CD4-positive, alpha-beta T cell treated with Interleukin-4 for 4 hours (primary cell): ENCODE results near the gene YBEY.
"Not testable (repeated sequence)": the region's sequence is repeated elsewhere in the genome, so short reads cannot be mapped to it uniquely, and the experiment has no call there.

Experiments
- DNase-seq: peaks from one replicate; pipeline ENCODE4 v3.0.0-alpha.2; 2020

The YBEY gene

DNA sequence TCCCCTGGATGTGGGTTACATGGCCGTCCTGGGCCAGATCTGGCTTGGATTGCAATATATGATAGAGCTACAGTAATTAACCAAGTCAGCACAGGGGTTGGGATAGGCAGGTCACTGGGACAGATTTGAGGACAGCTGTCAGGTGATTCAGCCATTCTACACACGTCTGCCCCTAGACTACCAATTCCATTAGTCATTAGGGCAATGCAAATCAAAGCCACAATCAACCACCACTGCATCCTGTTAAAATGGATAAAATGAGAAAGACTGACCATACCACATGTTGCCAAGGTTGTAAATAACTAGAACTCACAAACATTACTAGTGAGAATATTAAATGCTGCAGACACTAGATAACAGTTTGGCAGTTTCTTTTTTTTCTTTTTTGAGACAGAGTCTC lies 21.5 kb downstream of the YBEY start:
- DNase-seq = no peak

DNA sequence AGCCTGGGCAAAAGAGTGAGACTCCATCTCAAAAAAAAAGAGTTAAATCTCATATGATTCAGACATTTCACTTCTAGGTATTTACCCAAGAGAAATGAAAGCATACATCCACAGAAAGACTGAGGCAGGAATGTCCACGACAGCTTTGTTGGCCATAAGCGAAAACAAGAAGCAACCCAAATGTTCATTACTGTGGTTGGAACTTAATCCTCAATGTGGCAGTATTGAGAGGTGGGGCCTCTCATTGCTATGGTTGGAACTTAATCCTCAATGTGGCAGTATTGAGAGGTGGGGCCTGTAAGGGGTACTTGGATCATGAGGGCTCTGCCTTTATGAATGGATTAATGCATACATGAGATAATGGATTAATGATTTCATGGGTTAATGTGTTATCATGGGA lies 22.3 kb downstream of the YBEY start:
- no peak for DNase-seq

DNA sequence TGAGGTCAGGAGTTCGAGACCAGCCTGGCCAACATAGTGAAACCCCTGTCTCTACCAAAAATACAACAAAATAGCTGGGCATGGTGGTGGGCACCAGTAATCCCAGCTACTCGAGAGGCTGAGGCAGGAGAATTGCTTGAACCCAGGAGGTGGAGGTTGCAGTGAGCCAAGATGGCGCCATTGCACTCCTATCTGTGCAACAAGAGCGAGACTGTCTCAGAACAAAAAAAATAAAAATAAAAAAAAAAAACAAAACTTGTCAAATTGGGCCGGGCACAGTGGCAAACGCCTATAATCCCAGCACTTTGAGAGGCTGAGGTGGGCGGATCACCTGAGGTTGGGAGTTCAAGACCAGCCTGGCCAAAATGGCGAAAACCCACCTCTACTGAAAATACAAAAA lies 24.1 kb downstream of the YBEY start:
- DNase-seq = not testable (repeated sequence)

DNA sequence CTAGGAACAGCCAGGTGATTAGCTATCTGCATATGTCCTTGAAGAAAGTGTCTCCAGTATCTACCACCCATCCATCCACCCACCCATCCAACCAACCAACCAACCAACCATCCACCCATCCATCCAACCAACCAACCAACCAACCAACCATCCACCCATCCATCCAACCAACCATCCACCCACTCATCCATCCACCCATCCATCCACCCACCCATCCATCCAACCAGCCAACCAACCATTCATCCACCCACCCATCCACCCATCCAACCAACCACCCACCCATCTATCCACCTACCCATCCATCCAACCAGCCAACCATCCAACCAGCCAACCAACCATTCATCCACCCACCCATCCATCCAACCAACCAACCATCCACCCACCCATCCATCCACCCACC lies 25.4 kb downstream of the YBEY start:
- no peak for DNase-seq

DNA sequence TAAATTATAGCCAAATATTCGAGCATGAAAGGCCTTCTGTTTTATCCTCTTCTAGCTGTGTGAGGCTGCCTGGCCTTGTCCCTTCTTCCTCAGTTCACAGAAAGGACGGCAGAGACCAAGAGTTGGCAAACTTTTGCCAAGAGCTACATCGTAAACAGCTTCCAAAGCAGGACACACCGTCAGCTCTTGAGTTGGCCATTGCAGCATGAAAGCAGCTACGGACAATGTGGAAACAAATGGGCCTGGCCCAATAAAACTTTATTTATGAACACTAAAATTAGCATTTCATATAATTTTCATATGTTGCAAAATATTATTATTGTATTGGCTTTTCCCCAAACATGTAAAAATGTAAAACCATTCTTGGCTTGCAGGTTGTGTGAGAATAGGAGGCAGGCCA lies 26.8 kb downstream of the YBEY start:
- no peak for DNase-seq

DNA sequence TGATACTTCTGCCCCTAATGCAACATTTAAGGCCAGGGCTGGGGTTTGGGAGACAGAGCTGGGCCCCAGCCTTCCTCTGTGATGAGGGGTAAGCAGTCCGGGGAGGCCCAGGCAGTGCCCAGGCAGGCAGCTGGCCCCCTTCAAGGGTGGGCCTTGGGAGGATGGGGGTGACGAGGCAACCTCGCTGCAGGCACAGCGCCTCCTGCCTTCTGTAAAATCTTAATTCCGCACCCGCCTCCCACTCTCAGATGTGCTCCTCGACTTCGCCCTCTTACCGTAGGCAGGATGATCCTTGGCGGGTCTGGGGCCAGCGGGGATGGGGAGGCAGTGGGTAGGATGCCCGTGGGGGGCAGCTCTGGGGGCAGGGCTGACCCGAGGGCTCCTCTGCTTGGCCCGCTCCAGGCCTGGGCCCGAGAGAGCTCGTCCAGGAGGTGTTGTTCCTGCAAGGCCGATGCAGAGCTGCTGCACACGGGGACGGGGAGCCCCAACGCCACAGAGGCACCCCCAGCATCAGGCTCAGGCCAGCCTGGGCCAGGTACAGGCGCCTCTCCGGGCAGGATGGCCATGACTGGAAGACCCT lies 28.4 kb downstream of the YBEY start:
- no peak for DNase-seq

DNA sequence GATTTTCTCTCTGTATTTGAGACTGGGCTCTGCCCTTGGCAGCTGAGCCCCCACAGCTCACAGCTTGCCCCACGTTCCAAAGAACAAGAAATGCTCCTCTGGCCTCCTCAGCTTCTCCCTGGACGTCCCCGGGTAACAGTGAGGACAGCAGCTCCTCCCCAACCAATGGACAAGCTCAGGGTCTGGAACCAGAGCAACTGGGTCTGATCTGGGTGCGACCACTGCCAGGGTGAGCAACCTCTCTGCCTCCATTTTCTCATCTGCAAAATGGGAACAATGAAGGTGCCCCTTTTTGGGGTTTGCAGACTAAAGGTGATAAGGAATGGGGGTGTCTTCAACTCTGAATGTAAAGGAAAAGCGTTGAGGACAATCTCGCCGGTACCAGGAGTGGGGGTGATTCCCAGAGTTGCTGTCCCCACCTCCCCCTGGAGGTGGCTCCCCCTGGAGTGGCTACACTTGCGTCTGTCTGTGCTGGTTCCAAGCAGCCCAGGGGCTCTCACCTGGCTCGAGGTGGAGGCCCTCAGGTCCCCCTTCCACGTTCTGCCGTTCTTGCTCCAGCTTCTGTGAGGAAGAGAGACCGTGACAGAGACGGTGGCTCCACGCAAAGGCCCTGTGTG lies 30.7 kb downstream of the YBEY start:
- no peak for DNase-seq

DNA sequence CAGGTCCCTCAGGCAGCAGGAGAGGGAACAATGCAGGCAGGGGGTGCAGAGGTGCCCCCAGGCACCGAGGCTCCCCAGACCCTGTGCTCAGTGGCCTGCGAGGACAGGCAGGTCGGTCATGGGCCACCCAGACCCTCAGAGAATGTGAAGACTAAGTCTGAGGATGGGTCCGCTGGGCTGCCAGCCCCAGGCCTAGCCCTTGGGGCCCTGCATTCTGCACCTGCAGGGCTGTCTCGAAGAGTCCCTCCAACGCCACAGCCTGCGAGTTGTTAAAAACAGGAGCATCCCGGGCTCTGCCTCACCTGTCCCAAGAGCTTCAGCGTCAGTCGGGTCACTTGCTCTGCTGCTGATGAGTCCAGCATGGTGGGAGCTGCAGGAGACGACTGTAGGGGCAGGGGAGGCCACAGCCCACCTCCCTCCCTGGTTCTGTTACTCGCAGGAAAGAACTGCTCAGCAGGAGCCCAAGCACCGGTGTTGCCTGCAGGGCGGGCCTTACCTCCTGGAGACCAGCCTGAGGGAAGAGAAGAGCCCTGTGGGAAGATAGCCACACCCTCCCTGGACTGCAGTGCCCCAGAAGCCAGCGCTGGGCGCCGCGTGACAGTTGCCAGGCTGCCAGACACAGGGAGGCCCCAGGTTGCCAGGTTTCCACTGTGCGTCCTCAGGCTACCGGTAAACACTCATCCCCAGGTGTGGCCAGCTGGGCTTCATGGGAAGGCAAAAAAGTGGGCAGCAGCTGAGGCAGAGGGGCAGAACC lies 31.7 kb downstream of the YBEY start:
- no peak for DNase-seq

DNA sequence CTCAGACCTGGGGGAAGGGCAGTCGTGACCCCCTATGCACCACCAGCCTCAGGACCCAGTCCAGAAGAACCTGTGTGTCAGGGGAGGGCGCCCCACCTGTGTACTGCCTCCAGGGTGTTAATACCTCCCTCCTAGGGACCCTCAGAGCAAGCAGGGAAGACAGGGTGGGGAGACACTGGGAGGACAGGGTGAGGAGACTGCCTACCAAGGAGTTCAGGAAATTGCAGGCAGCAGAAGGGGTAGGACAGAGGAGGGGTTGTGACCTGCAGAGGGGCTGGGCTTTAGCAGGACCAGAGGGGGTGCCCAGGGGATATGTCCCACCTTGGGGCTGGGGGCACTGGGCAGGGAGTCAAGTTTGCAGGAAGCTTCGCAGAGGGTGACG lies 32.3 kb downstream of the YBEY start:
- no peak for DNase-seq

DNA sequence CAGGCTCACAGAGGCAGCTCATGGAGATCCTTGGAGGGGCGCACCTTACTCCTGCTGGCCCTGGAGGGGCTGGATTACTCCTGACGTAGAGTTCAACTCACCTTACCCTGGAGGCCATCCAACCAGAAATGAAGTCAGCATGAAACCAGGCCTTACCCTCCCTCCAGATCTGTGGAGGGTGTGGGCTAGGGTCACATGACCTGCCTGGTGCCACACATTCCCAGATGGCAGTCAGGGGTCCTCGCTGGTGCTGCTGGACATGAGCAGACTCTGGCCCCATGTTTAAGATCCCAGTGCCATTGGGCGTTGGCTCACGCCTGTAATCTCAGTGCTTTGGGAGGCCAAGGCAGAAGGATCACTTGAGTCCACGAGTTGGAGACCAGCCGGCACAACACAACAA lies 33.0 kb downstream of the YBEY start:
- DNase-seq = no peak

DNA sequence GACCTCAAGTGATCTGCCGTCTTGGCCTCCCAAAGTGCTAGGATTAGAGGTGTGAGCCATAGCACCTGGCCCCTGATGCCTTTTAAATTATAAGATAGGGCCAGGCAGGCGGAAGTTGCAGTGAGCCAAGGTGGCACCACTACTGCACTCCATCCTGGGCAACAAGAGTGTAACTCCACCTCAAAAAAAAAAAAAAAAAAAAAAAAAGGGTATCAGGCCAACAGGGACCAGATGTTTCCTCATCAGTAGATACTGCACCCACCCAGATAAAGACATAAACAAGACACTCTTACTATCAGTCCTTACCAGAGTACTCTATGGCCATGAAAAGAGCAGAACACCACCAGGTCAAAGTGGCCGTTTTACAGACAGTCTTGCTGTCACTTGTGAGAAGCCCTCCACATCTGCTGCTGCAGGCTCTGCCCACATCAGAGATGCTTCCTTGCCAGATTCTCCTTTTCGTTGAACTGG lies 34.2 kb downstream of the YBEY start:
- DNase-seq = no peak

DNA sequence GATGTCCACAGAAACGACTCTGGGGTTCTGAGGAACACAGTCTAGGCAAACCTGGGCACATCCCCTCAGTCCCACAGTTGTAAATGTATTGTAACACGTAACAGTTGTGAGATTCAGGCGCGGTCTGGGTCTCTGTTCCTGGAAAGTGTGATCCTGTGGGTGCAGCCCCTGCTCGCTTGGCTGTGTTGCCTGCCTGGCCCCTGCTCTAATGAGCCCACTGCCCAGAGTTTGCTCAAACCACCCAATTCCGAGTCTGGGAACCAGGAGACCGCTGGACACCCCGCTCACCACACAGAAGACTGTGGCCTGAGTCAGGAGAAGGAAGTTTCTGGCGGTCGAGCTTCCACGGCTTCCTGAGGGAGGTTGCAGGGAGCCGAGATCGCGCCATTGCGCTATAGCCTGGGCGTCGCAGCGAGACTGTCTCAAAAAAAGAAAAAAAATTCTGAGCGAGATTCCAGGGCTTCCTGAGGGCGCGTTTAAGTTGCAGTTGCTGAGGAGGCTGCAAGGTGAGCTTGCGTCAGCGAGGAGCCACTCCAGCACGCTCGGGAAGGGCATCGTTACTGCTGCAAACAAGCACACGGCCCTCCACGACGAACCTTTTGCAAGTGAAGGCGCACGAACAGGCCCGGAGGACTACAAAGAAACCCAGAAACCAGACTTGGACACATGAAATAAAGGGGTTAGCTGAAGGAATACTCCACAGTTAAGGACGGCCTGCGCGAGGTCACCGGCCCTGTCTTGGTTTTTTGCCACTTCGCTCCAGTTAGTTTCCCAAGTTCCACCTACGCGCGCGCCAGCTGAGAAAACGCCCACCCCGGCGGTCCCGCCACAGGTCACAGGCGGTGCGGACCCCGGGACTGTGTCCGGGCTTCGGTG lies 36.4 kb downstream of the YBEY start:
- no peak for DNase-seq

DNA sequence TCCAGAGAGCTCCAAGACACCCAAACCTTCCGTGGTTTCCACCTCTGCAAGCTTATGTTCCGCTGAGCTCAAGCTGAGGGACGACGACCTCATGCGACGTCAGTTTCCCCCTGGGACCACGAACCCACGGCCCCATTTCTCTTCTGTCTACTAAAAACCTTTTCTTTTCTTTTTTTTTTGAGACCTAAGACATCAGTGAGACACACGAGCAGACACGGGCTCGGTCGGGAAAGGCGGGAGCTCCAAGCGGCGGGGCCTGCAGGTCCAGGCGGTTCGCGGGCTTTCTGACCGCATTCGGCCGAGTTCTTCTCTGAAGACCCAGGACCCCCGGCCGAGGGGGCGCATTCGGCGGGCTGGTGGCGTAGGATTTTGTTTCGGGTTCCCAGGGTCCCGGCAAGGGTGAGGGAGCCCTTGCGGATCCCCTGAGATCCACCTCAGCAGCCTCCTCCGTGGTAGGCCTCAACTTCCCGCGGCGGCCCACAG lies 37.1 kb downstream of the YBEY start:
- DNase-seq = no peak

DNA sequence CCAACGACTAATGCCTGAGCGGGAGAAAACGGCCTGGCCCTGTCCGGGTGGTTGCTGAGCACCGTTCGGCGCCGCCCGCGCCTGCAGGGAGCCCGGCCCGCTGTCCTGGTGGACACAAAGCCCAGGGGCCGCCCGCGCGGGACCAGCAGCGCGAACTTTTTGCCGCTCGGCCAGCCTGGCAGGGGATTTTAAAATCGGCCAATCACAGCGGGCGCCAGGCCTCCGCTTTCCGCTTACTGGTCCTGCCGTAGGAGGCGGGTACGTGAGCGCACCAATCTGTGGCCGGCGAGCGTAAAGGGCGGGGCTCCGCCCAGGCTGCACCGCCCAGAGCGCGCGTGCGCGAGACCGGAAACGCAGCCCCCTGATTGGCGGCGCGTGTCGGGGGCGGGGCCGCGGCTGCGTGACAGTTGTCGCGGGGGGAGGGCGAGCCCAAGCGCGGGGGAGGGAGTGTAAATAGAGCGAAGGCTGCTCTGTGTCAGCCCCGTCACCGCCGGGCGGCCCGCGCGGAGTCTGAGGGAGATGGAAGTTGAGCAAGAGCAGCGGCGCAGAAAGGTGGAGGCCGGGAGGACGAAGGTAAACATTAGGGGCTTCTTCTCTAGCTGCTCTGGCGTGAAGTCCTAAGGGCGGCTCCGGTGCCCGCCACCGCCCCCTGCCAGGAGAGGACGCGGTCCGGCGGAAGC lies 37.7 kb downstream of the YBEY start, which contains the start of the genes C21orf58 and PCNT:
TSS of gene C21orf58 (minus strand) at position 161 of the 680 bp plus-strand sequence. CDS start 1,132 bp downstream, outside the sequence.
TSS of gene PCNT (plus strand) at position 447 of the 680 bp plus-strand sequence. CDS start at position 520, 73 bp downstream.
- DNase-seq = peak; percentile 98

DNA sequence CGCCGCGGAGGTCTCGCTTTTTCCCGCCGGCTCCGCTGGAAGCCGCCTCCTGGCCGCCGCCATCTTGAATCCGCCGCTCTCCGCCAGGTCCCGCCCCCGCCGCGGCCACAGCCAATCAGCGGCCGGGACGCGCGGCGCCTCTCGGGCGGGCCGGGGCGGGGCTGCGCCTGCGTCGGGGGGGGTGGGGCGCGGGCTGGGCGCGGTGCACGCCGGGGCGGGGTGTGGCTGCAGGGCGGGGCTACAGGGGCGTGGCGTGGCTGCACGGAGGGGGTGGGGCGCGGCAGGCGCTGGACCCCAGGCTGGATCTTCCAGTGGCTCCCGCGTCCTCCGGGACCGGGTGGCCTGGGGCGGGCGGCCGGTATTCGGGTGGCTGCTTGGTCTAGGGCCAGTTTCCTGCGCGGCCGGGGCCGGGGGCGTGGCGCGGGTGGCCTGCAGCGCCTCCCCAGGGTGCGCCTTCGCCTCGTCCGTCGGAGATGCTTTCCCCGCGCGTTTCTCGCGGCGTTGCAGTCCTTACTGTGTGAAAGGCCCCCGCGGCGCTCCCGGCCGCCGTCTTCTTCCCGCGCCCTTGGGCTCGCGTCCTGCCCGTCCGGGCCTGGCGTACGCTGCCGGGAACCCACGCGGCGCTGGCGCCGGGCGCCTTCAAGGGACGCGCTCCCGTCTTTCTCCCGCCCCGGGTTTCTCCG lies 38.4 kb downstream of the YBEY start:
- DNase-seq = peak; percentile 75

DNA sequence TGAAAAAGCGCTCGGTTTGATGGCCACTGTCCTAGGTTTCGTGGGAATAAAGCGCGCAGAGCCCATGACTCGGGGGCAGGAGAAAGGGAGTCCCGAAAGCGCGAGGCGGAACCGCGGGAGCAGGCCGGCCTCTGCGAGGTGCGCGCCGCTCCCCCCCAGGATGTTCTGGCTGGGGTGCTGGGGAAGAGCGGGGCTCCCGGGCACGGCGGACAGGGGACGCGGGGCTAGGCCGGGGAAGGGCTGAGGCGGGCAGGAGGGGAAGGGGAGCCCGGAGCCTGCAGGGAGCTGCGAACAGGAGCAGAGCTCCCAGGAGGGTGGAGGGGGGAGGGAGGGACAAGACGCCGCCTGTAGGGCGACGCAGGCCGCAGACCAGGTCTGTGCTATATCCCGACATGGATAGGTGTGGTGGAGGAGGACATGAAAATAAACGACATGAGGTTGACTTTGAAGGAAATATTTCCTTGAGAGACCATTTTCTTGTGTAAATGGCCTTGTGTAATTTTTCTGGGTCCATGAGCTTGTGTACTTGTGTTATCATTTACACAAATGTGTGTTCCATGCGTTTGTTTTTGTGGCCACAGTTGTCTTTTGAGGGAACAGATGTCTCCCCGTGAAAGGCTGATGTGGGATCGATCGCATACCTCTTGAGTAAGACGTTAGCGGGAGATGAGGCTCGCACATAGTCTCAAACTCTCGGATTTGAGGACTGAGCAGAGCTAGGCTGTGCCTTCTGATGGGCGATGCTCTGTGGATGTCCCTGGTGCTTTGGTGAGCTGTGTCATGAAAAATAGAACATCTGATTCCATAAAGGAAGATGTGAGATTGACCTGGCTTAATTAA lies 39.2 kb downstream of the YBEY start:
- peak; percentile 16 for DNase-seq

DNA sequence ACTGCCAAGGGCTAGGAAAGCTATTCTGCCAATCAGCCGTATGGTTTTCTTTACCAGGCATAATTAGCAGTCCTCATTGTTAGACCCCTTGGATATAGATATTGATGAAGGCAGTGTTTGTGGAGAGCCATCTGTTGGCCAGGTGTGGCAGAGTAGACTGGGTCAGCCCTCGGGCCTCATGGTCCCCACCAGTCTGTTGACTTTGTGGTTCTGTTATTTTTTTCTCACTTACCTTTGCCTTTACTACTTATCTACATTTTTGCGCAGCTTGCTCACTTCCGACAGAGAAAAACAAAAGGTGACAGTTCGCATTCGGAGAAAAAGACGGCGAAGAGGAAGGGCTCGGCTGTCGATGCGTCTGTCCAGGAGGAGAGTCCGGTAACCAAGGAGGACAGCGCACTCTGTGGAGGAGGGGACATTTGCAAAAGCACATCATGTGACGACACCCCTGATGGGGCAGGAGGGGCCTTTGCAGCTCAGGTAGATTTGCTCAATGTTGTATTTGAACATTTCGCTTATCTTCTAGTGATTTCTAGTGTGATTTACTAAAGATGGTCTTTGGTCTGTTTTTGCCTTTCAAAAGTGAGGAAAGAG lies 40.1 kb downstream of the YBEY start:
- no peak for DNase-seq

DNA sequence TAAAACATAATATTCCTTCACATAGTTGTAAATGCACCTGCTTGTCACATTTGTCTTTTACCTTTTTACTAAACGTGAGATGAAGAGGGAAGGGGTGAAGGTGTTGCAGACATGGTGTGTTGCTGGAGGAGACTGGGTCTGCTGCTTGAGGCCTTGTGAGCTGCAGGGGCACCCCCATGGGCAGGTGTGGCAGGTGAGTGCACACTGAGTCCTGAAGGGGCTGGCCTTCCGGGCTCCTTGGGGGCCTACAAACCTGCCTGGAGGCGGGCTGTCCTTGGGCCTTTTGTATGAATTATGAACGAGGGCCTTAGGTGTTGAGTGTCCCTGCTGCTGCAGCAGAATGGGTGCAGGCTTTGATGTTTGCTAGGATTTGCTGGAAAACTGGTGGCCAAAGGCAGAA lies 41.6 kb downstream of the YBEY start:
- DNase-seq = no peak

DNA sequence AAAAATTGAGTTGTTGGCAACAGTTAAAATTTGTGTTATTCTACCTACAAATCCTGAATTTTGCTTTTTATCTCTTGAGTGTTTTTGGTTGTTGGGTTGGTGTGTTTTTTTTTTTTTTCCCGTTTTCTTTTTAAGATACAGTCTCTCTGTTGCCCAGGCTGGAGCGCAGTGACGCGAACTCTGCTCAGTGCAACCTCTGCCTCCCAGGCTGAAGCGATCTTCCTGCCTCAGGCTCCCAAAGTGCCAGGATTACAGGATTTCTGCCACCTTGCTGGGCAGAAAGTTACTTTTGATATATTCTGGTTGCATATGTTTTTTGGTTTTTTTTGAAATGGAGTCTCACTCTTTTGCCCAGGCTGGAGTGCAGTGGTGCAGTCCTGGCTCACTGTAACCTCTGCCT lies 42.0 kb downstream of the YBEY start:
- DNase-seq = no peak

DNA sequence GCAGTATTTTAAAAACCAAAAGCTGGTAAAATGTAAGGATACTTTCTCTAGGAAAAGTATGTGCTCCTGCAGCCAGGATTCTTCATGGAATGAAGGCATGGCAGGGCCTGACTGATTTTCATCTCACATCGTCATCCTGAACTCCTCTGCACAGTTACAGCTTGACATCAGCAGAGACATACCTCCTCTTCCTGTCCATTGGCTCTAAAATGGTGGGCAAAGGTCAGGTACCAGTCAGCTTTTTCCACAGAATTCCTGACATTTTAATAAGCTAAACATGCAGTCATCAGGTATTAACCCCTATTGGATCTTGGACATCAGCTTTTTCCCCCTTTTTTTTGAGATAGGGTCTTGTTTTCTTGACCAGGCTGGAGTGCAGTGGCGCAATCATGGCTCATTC lies 43.7 kb downstream of the YBEY start:
- no peak for DNase-seq
